Activated naive CD8-positive, alpha-beta T cell treated with anti-CD3 and anti-CD28 coated beads, Interleukin-2, amount 50 U/mL, for 16 hours (primary cell): ENCODE data around the gene CENPE.

Source experiments
- DNase-seq: peaks from one replicate; pipeline ENCODE4 v3.0.0-alpha.2; 2020; ENCODE audit warnings: low read depth, low spot score

Gene CENPE

GRCh38 chr4:103136671-103137445 lies 61.3 kb downstream of the CENPE start:
- no peak for DNase-seq

DNA sequence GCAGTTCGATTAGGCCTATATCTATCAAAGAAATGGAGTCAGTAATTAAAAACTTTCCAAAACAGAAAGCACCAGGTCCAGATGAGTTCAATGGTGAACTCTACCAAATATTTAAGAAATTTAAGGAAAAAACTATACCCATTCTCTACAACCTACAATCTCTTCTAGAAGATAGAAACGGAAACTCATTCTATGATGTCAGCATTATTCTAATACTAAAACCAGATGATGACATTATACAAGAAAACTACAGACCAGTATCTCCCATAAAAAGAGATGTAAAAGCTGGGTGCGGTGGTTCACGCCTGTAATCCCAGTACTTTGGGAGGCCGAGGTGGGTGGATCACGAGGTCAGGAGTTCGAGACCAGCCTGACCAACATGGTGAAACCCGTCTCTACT lies 69.0 kb downstream of the CENPE start:
- DNase-seq: no peak

DNA sequence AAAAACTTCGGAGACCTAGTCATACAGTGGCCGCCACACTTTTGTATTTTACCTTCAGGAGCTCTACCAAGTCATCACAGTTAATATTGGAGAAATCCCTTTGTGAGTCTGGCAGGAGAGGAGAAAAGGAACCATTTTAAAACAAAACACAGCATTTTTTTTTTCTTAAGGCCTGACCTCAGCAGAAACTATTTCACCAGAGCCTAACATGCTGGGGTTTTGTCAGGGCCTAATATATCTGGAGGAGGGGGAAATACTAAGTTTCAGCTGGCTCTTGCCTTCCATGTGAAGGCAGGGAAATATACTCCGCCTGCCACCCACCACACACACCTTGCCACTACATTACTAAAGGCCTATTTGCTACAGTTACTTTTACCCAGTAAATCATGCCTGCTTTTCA lies 72.0 kb downstream of the CENPE start:
- no peak for DNase-seq

DNA sequence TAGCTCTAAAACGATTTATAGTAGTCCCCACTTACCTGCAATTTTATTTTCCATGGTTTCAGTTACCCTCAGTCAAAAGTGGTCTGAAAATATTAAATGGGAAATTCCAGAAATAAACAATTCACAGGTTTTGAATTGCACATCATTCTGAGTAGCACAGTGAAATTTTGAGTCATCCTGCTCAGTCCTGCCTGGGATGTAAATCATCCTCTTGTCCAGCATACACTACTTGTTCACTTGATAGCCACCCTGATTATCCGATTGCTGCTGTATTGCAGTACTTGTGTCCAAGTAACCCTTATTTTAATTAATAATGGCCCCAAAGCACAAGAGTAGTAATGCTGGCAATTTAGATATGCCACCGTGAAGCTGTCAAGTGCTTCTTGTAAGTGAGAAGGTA lies 75.0 kb downstream of the CENPE start:
- no peak for DNase-seq

DNA sequence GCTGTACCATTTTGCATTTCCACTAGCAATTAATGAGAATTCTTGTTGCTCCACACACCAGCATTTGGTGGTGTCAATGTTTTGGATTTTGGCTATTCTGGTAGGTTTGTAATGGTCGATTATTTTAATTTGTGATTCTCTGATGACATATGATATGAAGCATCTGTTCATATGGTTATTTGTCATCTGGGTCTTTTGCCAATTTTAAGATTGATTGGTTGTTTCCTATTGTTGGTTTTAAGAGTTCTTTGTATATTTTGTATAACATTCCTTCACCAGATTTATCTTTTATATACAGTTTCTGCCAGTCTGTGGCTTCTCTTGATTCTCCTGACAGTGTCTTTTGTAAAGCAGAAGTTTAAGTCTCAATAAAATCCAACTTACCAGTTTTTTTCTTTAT lies 80.0 kb downstream of the CENPE start:
- DNase-seq: no peak

- DNase-seq: no peak
Observed at GRCh38 chr4:103111598-103111997, 86.5 kb downstream of the CENPE start.

GRCh38 chr4:103108542-103108941 lies 89.6 kb downstream of the CENPE start:
- no peak for DNase-seq

DNA sequence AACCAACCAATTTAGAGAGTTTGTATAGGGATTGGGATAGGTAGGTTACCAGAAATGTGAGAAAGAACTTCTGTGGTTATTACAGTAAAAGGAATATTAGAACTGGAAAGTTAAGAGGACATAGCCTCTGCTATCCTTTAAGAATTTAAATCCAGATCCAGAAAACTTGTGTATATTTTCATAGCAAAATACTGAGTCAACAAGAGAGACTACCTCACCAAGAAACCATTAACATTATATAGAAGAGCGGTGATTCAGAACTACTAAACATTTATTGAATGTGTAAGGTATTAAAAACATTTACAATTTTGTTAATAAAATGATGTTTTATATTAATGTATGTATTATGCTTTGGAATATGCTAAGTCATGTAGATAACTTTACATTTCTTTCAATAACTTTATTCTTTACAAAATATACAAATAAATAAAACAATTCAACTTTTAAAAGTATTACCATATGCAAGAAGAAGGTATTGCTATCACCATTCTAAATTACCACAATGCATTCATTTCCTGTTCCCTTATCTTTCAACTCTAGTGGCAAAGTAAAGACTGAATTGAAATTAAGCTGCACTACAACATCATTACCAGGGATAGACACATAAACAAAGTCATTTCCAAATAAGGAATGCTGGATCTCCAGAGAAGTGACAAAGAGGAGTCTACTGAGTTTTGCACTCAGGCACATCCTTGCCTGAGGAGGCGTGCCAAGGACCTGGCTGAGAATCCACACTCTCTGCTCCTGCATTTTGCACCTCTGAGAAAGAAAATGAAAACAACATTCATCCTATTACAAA lies 92.4 kb downstream of the CENPE start:
- no peak for DNase-seq

DNA sequence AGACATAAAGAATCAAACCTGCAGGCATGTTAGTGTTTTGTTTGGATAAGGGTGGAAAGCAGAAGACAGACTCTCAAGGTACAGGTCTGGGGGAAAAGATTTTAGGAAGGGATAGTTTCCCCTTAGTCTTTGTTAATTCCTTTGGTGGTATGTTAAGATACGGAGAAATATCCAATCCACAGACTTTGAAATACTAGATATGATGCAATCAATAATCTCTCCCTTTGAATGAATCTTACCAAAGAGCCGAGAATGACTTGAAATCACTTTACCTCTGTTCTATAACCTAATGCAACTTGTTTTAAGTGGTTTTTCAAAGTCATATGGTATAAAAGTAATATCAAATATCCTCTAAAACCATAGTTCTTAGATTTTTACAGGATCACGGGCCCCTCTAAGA lies 93.3 kb downstream of the CENPE start:
- no peak for DNase-seq

DNA sequence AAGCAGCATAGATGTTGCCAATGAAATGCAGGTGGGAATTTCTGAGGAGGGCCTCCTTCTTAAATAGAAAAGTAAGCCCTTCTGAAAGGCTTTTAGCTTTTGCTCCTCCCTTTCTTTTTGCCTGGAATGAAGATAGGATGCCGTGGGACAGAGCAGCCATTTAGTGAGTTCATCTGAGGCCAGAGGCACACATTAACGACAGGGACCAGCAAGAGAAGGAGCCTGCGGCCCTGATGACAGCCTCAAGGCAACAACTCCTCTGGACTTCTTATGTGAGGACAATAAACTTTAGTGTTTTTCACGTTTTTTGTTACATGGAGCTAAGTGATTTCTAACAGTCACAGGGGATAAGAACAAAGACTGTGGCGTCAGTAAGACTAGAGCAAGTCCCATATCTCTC lies 97.5 kb downstream of the CENPE start:
- no peak for DNase-seq

DNA sequence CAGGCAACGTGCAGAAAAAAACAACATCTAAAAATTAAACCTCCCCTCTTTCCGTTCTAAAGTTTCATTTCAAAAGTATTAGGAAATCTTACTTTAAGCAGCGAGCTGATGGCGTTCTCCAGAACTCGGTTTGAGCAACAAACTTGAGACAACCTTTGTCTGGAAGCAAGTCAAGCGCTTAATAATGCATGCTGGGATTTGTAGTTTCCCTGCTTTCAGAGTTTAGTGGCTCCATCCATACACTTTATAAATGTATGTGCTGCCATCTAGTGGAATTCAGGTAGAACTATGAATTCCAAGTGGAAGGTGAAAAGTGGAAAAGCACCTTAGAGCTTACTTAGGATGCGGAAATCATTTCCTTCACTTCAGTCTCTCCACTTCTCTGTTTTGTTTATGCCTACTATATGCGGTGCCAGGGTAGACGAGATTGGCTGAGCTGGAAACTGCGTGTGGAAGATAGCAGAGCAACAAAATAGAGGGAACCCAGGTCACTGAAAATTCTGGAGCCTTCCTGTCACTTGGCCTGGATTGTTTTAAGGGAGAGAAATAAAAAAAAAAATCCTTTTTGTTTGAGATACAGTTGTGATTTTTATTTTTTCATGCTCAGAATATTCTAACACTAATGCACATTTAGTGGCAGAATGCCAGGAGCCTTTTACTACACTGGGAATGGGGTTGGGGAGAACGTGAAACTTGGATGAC lies 98.3 kb downstream of the CENPE start, which contains the start of gene BDH2:
BDH2 (minus strand) TSS at position 144 of the 702 bp plus-strand sequence. CDS start 3,580 bp downstream, outside the sequence.
- DNase-seq: no peak

DNA sequence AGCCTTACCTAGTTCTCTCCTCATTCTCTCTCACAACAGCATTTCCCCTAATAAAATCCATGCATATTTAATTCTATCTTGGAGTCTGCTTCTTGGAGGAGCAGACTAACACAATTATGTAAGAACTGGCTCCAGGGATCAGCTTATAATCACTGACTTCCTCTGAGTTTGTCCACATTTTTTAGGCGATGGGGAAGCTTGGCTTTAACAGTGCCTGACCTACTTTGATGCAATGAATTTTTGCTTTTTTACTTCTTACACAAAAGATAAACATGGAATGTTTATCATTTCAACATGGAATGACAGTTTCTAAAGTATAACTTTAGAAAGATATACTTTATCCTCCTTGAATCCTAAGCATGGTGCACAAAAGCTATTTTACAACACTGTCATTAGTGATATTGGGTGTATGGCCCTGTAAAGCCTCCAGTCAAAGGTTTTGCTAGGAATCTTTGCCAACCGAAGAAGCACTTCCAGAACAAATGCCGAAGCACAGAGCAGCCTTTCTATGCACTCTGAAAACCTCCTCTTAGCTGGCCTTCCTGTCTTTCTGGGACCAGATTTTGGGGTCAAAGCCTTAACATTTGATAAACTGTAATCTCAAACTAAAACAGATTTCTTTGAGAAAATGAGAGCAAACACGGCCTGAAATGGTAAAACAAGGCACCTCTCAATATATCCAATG lies 99.2 kb downstream of the CENPE start:
- DNase-seq: no peak

DNA sequence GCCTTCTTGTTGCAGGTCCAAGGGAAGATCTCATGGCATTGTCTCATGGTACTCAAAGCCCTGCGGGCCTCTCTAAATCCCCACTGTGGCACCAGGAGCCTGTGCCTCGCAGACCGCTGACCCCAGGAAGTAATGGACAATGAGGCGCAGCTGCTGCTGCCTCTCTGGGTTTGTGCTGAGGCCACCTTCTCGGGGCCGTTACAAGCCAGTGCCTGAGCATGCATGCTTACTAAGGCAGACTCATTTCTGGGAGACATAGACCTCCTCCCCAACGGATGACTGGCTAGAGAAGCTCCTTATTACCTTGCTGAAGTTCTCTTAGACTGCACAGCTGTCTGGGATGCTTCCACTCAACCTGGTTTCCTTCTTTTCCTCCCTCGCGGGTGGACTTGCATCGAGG lies 99.8 kb downstream of the CENPE start:
- no peak for DNase-seq

DNA sequence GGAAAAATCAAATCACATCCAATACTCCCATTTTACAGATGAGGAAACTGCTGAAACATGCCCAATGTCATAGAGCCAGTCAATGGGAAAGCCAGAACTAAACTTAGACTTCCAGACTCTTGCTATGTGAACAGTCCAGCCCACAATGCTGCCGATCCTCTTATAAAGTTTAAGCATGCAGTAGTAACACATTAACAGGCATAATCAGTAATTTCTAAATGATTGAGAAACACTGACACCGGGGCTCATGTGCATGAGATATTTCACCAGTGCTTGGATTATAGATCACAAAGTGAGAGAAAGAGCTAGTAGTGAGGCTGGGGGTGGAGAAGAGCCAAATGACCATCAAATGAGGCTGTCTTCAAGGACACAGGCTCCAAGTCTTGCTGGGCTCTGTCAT lies 101.0 kb downstream of the CENPE start:
- no peak for DNase-seq

GRCh38 chr4:103095080-103095479 lies 103.1 kb downstream of the CENPE start:
- no peak for DNase-seq

DNA sequence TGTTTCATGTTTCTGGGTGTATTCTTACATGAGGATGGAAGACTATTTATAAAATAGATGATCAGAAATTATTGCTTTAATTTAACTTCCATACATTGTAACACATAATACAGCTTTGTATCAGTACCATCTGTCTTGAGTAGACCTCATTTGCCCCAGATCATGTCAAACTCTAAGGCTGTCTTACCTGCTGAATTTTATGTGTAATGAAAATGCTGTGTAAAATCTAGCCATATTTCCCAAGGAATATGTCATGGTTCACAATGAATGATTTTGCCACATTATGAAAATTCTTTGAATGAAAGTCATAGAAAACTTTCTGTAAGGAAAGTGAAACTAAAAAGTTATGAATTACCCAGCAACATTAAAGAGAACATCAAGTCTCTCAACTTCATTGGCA lies 105.9 kb downstream of the CENPE start:
- DNase-seq: no peak

GRCh38 chr4:103091601-103092223 lies 106.4 kb downstream of the CENPE start:
- DNase-seq: no peak

- no peak for DNase-seq
Observed at GRCh38 chr4:103089481-103089880, 108.7 kb downstream of the CENPE start.

GRCh38 chr4:103086551-103086950 lies 111.6 kb downstream of the CENPE start:
- DNase-seq: no peak

- DNase-seq: no peak
Observed at GRCh38 chr4:103085555-103086196, 112.5 kb downstream of the CENPE start.

GRCh38 chr4:103079621-103080020 lies 118.5 kb downstream of the CENPE start:
- DNase-seq: no peak
